GDM1 (cell line): ENCODE measurements around the gene SERPINA3.

Experiments
- DNase-seq: peaks from one replicate; lab custom pipeline; 2025; lab: John Stamatoyannopoulos, UW

The SERPINA3 gene

DNA sequence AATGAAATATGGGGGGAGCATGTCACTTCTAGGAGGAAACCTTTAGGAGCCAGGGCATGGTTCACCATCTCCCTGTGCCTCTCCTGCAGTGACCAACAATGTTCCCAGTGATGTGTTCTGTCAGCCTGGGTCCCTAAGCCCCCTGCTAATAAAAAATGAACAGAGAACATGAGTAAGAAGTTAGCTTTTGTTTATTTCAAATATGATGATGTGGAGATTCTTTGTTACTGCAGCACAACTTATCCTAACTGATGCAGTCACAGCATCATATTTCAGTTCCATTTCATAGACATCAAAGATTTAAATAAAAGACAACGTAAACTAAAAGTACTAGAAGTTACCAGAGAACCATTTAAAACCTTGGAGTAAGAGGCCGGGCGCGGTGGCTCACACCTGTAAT lies 43.9 kb downstream of the SERPINA3 start:
- DNase-seq = no peak

- no peak for DNase-seq
These were observed 47.1 kb downstream of the SERPINA3 start for GRCh38 chr14:94659256-94659655.

DNA sequence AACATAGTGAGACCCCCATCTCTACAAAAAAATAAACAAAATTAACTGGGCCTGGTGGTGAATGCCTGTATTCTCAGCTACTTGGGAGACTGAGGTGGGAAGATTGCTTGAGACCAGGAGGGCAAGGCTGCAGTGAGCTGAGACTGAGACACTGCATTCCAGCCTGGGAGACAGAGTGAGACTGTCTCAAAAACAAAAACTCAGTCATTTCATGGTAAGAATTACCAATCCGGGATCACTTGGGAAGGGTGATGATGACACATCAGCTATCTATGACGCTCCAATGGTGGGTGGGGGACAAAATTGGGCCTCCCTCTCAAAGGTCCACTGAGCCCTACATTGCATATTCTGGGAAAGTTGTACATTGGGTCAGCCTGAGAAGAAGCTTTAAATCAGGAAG lies 47.7 kb downstream of the SERPINA3 start:
- DNase-seq = no peak

DNA sequence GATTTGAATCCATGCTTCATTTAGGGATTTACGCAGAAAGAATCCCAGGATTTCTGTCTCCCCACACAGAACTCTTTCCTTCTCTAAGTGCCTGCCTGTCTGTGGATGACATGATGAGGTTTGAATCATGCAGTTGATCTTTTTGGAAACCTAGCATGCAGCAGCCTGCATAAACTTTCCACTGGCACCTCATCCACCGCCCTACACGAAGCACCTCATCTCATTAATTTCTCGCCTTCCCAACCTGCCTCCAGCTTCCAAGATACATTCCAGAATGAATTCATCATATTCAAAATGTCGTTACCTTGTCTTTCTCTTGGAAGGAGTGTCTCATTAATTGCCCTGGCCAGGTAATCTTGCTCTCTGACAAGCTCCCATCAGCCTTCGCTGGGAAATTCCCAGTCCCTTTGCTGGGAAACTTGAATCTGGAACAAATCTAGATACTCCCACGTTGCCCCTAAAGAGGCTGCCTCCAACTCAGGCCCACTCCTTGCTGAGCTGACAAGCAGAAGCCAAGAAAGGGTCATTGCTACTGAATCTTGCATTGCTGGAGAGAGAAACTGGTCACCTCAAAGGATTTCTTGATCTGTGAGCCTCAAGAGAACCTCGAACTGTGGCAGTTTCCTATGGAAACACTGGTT lies 48.2 kb downstream of the SERPINA3 start:
- no peak for DNase-seq

DNA sequence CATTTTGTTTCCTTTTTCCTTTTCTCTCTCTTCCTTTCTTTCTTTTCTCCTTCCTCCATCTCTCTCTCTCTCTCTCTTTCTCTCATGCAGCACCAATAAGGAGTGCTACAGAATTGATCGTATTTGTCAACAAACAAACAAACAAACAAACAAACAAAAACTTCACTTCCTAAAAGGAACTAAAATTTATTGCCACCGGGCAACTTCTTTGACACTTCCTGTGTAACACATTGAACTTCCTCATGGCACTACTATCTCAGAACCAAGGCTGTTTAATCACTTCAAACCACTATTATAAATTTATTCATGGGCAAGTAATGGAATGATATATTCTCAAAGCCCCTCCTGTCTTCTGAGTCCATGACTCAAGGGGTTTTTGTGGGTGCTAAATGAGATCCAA lies 51.3 kb downstream of the SERPINA3 start:
- no peak for DNase-seq

GRCh38 chr14:94663965-94664704 lies 51.9 kb downstream of the SERPINA3 start:
- DNase-seq = no peak

- DNase-seq = no peak
These were observed 52.9 kb downstream of the SERPINA3 start for GRCh38 chr14:94665121-94665520.

DNA sequence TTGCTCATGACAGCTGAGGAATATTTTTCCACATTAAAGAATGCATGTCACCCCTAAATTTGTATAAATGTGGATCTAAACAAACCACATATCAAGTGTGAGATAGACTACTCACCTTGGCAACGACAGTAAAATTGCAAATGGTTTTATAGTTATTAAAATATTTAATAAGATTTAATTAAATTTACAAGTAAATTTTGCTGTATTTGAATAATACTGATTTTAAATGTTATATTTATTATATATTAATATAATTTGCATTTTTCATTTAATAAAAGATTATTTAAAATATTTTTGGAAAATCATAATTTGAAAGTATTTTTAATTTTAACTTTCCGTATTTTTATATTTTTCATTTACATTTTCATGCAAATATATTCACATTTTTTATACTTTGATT lies 53.4 kb downstream of the SERPINA3 start:
- no peak for DNase-seq

- no peak for DNase-seq
These were observed 58.6 kb downstream of the SERPINA3 start for GRCh38 chr14:94670692-94671285.

DNA sequence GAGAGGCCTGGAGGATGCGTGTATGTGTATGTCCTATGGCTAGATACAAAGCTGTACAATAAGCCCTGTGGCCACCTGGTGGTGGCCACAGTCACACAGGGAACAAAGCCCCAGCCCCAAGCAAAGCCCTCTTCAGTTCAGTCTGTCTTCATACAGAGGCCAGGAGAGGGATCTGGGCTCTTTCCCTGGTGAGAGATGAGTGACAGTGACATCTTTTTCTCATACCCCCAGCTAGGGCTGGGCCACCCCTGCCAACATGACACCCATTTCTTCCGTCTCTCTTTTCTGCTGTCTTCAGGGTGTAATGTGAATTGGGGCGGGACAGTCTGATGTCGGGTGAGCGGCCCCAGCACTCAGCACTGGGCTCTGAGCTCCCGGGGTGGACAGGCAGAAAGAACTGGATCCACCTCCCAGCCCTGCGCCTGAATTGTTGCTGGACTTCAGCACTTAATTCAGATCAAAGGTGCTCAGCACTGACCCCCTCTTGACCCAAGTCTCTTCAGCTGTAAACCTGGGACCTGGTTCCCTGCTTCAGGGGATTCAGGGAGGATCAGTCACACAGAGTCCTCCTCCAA lies 59.8 kb downstream of the SERPINA3 start:
- no peak for DNase-seq

DNA sequence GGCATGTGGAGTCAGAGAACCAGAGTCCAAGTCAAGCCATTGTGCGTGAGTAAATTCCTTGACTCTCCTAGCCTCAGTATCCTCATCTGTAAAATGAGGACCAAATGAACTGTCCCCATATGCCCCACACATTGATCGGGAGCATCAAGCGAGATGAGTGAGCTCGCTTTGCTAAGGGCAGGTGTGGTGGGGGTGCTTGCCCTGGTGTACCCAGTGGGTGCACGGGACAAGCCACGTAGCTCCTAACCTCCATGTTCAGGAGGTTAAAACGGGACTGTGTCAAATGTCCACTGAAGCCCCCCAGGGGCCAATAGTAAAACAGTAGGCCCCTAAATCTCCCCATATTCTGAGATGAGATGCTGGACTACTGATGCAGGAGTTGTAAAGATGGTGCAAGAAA lies 60.9 kb downstream of the SERPINA3 start:
- DNase-seq = no peak
